Posterior cingulate gyrus (tissue), 11 donors: ENCODE data around the gene UBAC1.

Experiments
- DNase-seq, 10 donors: peaks; one replicate each; pipeline versions ENCODE4 v3.0.0 to v3.0.0-alpha.2; 2020 to 2021; ENCODE audit warnings: mixed read lengths in 3 of 10
- intact Hi-C: fragments of 100-400 bp; cut with DNase I; formaldehyde crosslinking; loops from one replicate; pipeline ENCODE4 v1.15.1; 2023

UBAC1 gene

GRCh38 chr9:135994501-135995192 lies 33.5 kb upstream of the UBAC1 start:
- DNase-seq: no peak
- intact Hi-C loops: no loop called here

- DNase-seq: no peak
- intact Hi-C loops: no loop called here
Observed at GRCh38 chr9:135993765-135994500, 32.8 kb upstream of the UBAC1 start.

GRCh38 chr9:135993409-135993742 lies 32.2 kb upstream of the UBAC1 start:
- no peak for DNase-seq
- intact Hi-C loops: no loop called here

GRCh38 chr9:135992486-135993408 lies 31.6 kb upstream of the UBAC1 start:
- DNase-seq: peak in 3 of 10 donors; percentile 44 to 93 (median 50)
- intact Hi-C loops: no loop called here

- intact Hi-C loops: no loop called here
- DNase-seq: no peak
Observed at GRCh38 chr9:135991771-135992170, 30.6 kb upstream of the UBAC1 start.

GRCh38 chr9:135990468-135991429 lies 29.6 kb upstream of the UBAC1 start:
- intact Hi-C loops: no loop called here

GRCh38 chr9:135989722-135990467 lies 28.7 kb upstream of the UBAC1 start:
- intact Hi-C loops: no loop called here
- DNase-seq: peak; percentile 45 to 97 (median 72)

More at GRCh38 chr9:135990468-135991429, 29.6 kb upstream of the UBAC1 start:
- DNase-seq: no peak

- no peak for DNase-seq
- intact Hi-C loops: no loop called here
Observed at GRCh38 chr9:135989157-135989556, 28.0 kb upstream of the UBAC1 start.

- no peak for DNase-seq
Observed at GRCh38 chr9:135988493-135988892, 27.3 kb upstream of the UBAC1 start.

GRCh38 chr9:135987838-135988404 lies 26.7 kb upstream of the UBAC1 start:
- intact Hi-C loops: no loop called here

More at GRCh38 chr9:135988493-135988892, 27.3 kb upstream of the UBAC1 start:
- intact Hi-C loops: no loop called here

GRCh38 chr9:135986605-135987004 lies 25.4 kb upstream of the UBAC1 start:
- DNase-seq: no peak
- intact Hi-C loops: no loop called here

More at GRCh38 chr9:135987838-135988404, 26.7 kb upstream of the UBAC1 start:
- no peak for DNase-seq

GRCh38 chr9:135985889-135986288 lies 24.7 kb upstream of the UBAC1 start:
- no peak for DNase-seq
- intact Hi-C loops: no loop called here

- no peak for DNase-seq
- intact Hi-C loops: no loop called here
Observed at GRCh38 chr9:135985459-135985774, 24.2 kb upstream of the UBAC1 start.

GRCh38 chr9:135984072-135984710 lies 23.0 kb upstream of the UBAC1 start:
- intact Hi-C loops: no loop called here
- DNase-seq: no peak

- intact Hi-C loops: no loop called here
- no peak for DNase-seq
Observed at GRCh38 chr9:135983208-135984071, 22.3 kb upstream of the UBAC1 start.

GRCh38 chr9:135982499-135983207 lies 21.5 kb upstream of the UBAC1 start:
- intact Hi-C loops: no loop called here
- DNase-seq: peak in 1 of 10 donors; percentile 84
